H9 (cell line): ENCODE data around the gene TBCEL. TPM values are rescaled to one million over a fixed set of nuclear protein-coding genes. Genes with fewer than 3 reads are reported as not detected.

Source experiments
- DNase-seq: peaks from one replicate; pipeline ENCODE4 v3.0.0-alpha.2; 2017
- H2AFZ ChIP-seq: one replicate; pipeline ENCODE4 v1.6.1; 2013; ENCODE audit warnings: mild to moderate bottlenecking, low read length, control low read depth, moderate library complexity
- H2AK5ac ChIP-seq: 2 replicates; pipeline ENCODE4 v1.6.1; 2013; ENCODE audit warnings: low read length, control low read depth, mixed read lengths; ENCODE audit not compliant: insufficient read length
- H2BK120ac ChIP-seq: one replicate; pipeline ENCODE4 v1.6.1; 2013; ENCODE audit warnings: low read depth, mild to moderate bottlenecking, low read length, control low read depth, inconsistent platforms; ENCODE audit not compliant: poor library complexity, severe bottlenecking
- H2BK12ac ChIP-seq: 2 replicates; pipeline ENCODE4 v1.6.1; 2013; ENCODE audit warnings: low read length, control low read depth, mixed read lengths, low read depth; ENCODE audit not compliant: insufficient read length
- H2BK15ac ChIP-seq: 2 replicates; pipeline ENCODE4 v1.6.1; 2013; ENCODE audit warnings: low read depth, low read length, control low read depth
- H2BK20ac ChIP-seq: one replicate; pipeline ENCODE4 v1.6.1; 2013; ENCODE audit warnings: low read depth, mild to moderate bottlenecking, low read length, control low read depth, inconsistent platforms; ENCODE audit not compliant: poor library complexity, severe bottlenecking
- H2BK5ac ChIP-seq: 2 replicates; pipeline ENCODE4 v1.6.1; 2013; ENCODE audit warnings: low read length, control low read depth, mixed read lengths; ENCODE audit not compliant: insufficient read length
- H3K14ac ChIP-seq: 2 replicates; pipeline ENCODE4 v1.6.1; 2013; ENCODE audit warnings: low read length, control low read depth; ENCODE audit not compliant: insufficient read depth
- H3K18ac ChIP-seq: 2 replicates; pipeline ENCODE4 v1.6.1; 2013; ENCODE audit warnings: low read depth, mild to moderate bottlenecking, mixed read lengths, low read length, control low read depth; ENCODE audit not compliant: insufficient read length
- H3K23ac ChIP-seq: 2 replicates; pipeline ENCODE4 v1.6.1; 2013; ENCODE audit warnings: low read length, control low read depth, mixed read lengths, low read depth; ENCODE audit not compliant: insufficient read length
- H3K23me2 ChIP-seq: 2 replicates; pipeline ENCODE4 v1.6.1; 2013; ENCODE audit warnings: low read depth, mild to moderate bottlenecking, mixed read lengths, low read length, control low read depth; ENCODE audit not compliant: insufficient read length, poor library complexity, severe bottlenecking
- H3K27ac ChIP-seq: 2 replicates; pipeline ENCODE4 v1.5.1; 2013; ENCODE audit warnings: low read length, control low read depth, mixed read lengths, low read depth; ENCODE audit not compliant: insufficient read length
- H3K27me3 ChIP-seq: 2 replicates; pipeline ENCODE4 v1.6.1; 2013; ENCODE audit warnings: low read length, control low read depth, inconsistent platforms; ENCODE audit not compliant: insufficient read depth
- H3K4ac ChIP-seq: 2 replicates; pipeline ENCODE4 v1.6.1; 2013; ENCODE audit warnings: low read depth, mild to moderate bottlenecking, control low read depth, inconsistent platforms, low read length, moderate library complexity
- H3K4me1 ChIP-seq: 2 replicates; pipeline ENCODE4 v1.6.1; 2013; ENCODE audit warnings: low read length, control low read depth, inconsistent platforms; ENCODE audit not compliant: insufficient read depth
- H3K4me2 ChIP-seq: 2 replicates; pipeline ENCODE4 v1.6.1; 2013; ENCODE audit warnings: low read length, control low read depth, mixed read lengths; ENCODE audit not compliant: insufficient read length, insufficient read depth
- H3K56ac ChIP-seq: 2 replicates; pipeline ENCODE4 v1.6.1; 2013; ENCODE audit warnings: low read depth, mild to moderate bottlenecking, mixed read lengths, low read length, control low read depth; ENCODE audit not compliant: insufficient read length
- H3K79me1 ChIP-seq: 2 replicates; pipeline ENCODE4 v1.6.1; 2013; ENCODE audit warnings: low read depth, mild to moderate bottlenecking, moderate library complexity, low read length, control low read depth, inconsistent platforms; ENCODE audit not compliant: insufficient read depth, poor library complexity, severe bottlenecking
- H3K79me2 ChIP-seq: 2 replicates; pipeline ENCODE4 v1.6.1; 2013; ENCODE audit warnings: low read length, control low read depth, inconsistent platforms; ENCODE audit not compliant: insufficient read depth
- H3K9ac ChIP-seq: 2 replicates; pipeline ENCODE4 v1.6.1; 2013; ENCODE audit warnings: low read length, control low read depth, mixed read lengths; ENCODE audit not compliant: insufficient read length; ENCODE audit errors: extremely low read depth
- H3K9me3 ChIP-seq: one replicate; pipeline ENCODE4 v1.6.1; 2013; ENCODE audit warnings: low read depth, low read length, inconsistent platforms; ENCODE audit not compliant: control insufficient read depth
- H3T11ph ChIP-seq: one replicate; pipeline ENCODE4 v1.6.1; 2013; ENCODE audit warnings: mild to moderate bottlenecking, low read length, control low read depth, inconsistent platforms
- H4K20me1 ChIP-seq: one replicate; pipeline ENCODE4 v1.6.1; 2013; ENCODE audit not compliant: control insufficient read depth, insufficient read length, insufficient read depth
- H4K5ac ChIP-seq: 2 replicates; pipeline ENCODE4 v1.6.1; 2013; ENCODE audit warnings: low read depth, mild to moderate bottlenecking, mixed read lengths, low read length, control low read depth; ENCODE audit not compliant: insufficient read length
- H4K8ac ChIP-seq: replicated peaks from 2 replicates; pipeline ENCODE4 v1.6.1; 2013; ENCODE audit warnings: low read length, control low read depth, mixed read lengths, low read depth; ENCODE audit not compliant: insufficient read length
- H4K91ac ChIP-seq: 2 replicates; pipeline ENCODE4 v1.6.1; 2013; ENCODE audit warnings: low read depth, mild to moderate bottlenecking, moderate library complexity, mixed read lengths, low read length, control low read depth; ENCODE audit not compliant: insufficient read length
- H3K27ac Mint-ChIP-seq, 3 experiments: 2 replicates in 2 of 3; 3 replicates in 1 of 3; pipeline ENCODE4 v1.8.0; 2020 to 2021; ENCODE audit warnings: mixed read lengths in 3 of 3, mild to moderate bottlenecking in 1 of 3, moderate library complexity in 1 of 3
- H3K27me3 Mint-ChIP-seq: 2 replicates; pipeline ENCODE4 v1.8.0; 2021; ENCODE audit warnings: low read depth, mild to moderate bottlenecking, moderate library complexity, mixed read lengths
- H3K36me3 Mint-ChIP-seq, 3 experiments: 2 replicates in 2 of 3; 3 replicates in 1 of 3; pipeline ENCODE4 v1.8.0; 2020 to 2021; ENCODE audit warnings: low read depth in 3 of 3, mixed read lengths in 3 of 3; ENCODE audit not compliant: insufficient read depth in 1 of 3
- H3K4me1 Mint-ChIP-seq, 2 experiments: 2 replicates each; pipeline ENCODE4 v1.8.0; 2020; ENCODE audit warnings: mixed read lengths in 2 of 2
- H3K4me3 Mint-ChIP-seq, 2 experiments: 2 replicates in 1 of 2; 3 replicates in 1 of 2; pipeline ENCODE4 v1.8.0; 2020 to 2021; ENCODE audit warnings: mild to moderate bottlenecking in 2 of 2, mixed read lengths in 2 of 2, moderate library complexity in 1 of 2
- H3K9me3 Mint-ChIP-seq, 2 experiments: 2 replicates in 1 of 2; 3 replicates in 1 of 2; pipeline ENCODE4 v1.8.0; 2020; ENCODE audit warnings: mild to moderate bottlenecking in 2 of 2, mixed read lengths in 2 of 2, moderate library complexity in 1 of 2
- CTCF ChIP-seq: fragments of 200-600 bp; sonication (generic); conservative IDR thresholded peaks from 3 replicates; pipeline ENCODE4 v1.8.0; 2021; ENCODE audit warnings: antibody characterized with exemption, mild to moderate bottlenecking
- WGBS: extraction: QIAGEN DNeasy Blood & Tissue Kit; methylation state at CpG from one replicate; pipeline ENCODE4 v1.1.7; 2013; ENCODE audit warnings: missing lambda C conversion rate, low lambda C conversion rate, mixed read lengths; ENCODE audit not compliant: insufficient read length; ENCODE audit errors: extremely low coverage; 5-methylcytosine and 5-hydroxymethylcytosine counted together
- total RNA-seq: library from RNA; stranded (reverse); gene quantifications from 2 replicates; pipeline ENCODE4 v1.2.1, GENCODE V29; 2021

Gene TBCEL
- total RNA-seq, 1 experiment from 2014 or later, result 17.3 TPM

- no peak overlapping the region for H3K56ac ChIP-seq
Observed at GRCh38 chr11:121137005-121137404, 113.1 kb downstream of the TBCEL start.

More at GRCh38 chr11:121137005-121137404, 113.1 kb downstream of the TBCEL start:
- Histone ChIP-seq H3K23ac (no peak overlapping the region), H2BK5ac (no peak overlapping the region), H3K27ac (no peak overlapping the region), H3K27me3 (no peaks in the 10 kb centered on the region), H3K4ac (no peak overlapping the region), H2BK120ac (no peak overlapping the region), H3K23me2 (no peaks in the 10 kb centered on the region), H3K14ac (no peak overlapping the region), H2BK12ac (no peak overlapping the region), H3K9me3 (no peaks in the 10 kb centered on the region), H3K4me1 (no peaks in the 10 kb centered on the region), H3K79me2 (no peaks in the 10 kb centered on the region), H3K79me1 (no peaks in the 10 kb centered on the region), H3K9ac (no peak overlapping the region), H4K20me1 (no peaks in the 10 kb centered on the region), H4K5ac (no peak overlapping the region), H2AK5ac (no peak overlapping the region), H2BK20ac (no peak overlapping the region), H4K8ac (no peak overlapping the region), H3K4me2 (no peak overlapping the region), H2AFZ (no peak overlapping the region), H4K91ac (no peak overlapping the region), H2BK15ac (no peak overlapping the region), H3T11ph (no peak overlapping the region), H3K18ac (no peak overlapping the region)
- WGBS, result no CpG with 5 or more reads among the region's 11 CpGs
- no peak for DNase-seq
- Mint-ChIP-seq H3K4me1 (no peaks in the 10 kb centered on the region), H3K36me3 (no peaks in the 10 kb centered on the region), H3K27ac (no peak overlapping the region), H3K27me3 (no peaks in the 10 kb centered on the region; the same call in 1 of the 2 replicates), H3K4me3 (no peak overlapping the region), H3K9me3 (no peaks in the 10 kb centered on the region)
- no peak for TF ChIP-seq CTCF
